ENCODE results near the gene LCE3A. TPM values are rescaled to one million over a fixed set of nuclear protein-coding genes. Genes with fewer than 3 reads are reported as not detected.

LCE3A gene
- total and polyA plus RNA-seq, 2 experiments from 2014 or later: not detected

DNA sequence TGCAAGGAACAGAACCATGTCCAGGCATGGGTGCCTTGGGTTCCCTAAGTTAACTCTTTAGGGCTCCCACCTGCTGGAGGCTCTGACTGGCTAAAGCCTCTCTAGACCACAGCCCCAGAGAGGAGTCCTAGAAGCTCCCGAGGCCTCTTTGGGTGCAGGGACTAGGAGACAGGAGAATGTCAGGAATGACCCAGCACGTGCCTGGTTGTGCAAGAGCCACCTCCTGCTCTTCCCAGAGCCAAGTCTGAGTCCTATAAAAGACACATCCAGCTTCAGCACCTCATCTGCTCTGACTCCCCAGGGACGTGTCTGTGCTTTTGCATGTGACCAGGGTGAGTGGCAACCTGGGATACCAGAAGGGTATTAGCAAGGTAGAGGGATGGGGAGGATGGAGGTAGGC, 40.2 kb upstream of the LCE3A start, which contains the start of gene LCE2D:
LCE2D (plus strand) TSS at position 283 of the 400 bp plus-strand sequence. CDS start 726 bp downstream, outside the sequence.
- no peaks in the 10 kb centered on the region for H3K4me1 ChIP-seq (ENCODE audit: insufficient read depth)
- no peak for ATAC-seq
- H3K27me3 ChIP-seq (ENCODE audit: insufficient read depth): no peaks in the 10 kb centered on the region
- TF ChIP-seq STAT1 (IDR thresholded peaks at IDR 0.05; ENCODE audit: unreplicated experiment) (no peak), CREB1 (CRISPR knock-in tag; IDR thresholded peaks at IDR 0.05; ENCODE audit: low read depth) (no peak), JUNB (IDR thresholded peaks at IDR 0.05; ENCODE audit: unreplicated experiment) (no peak), POLR2AphosphoS5 (IDR thresholded peaks at IDR 0.05; ENCODE audit: low read depth) (no peak), ZNF114 (CRISPR knock-in tag; IDR thresholded peaks at IDR 0.05) (no peak), NANOG (IDR thresholded peaks at IDR 0.05; ENCODE audit: borderline replicate concordance) (no peak), EZH2phosphoT487 (IDR thresholded peaks at IDR 0.05; ENCODE audit: unreplicated experiment) (no peak), ZNF331 (CRISPR knock-in tag; IDR thresholded peaks at IDR 0.05; ENCODE audit: low read depth) (no peak), EZH2 (IDR thresholded peaks at IDR 0.05; ENCODE audit: low read depth, unreplicated experiment) (no peak)
- TF ChIP-seq, protein P1, sequence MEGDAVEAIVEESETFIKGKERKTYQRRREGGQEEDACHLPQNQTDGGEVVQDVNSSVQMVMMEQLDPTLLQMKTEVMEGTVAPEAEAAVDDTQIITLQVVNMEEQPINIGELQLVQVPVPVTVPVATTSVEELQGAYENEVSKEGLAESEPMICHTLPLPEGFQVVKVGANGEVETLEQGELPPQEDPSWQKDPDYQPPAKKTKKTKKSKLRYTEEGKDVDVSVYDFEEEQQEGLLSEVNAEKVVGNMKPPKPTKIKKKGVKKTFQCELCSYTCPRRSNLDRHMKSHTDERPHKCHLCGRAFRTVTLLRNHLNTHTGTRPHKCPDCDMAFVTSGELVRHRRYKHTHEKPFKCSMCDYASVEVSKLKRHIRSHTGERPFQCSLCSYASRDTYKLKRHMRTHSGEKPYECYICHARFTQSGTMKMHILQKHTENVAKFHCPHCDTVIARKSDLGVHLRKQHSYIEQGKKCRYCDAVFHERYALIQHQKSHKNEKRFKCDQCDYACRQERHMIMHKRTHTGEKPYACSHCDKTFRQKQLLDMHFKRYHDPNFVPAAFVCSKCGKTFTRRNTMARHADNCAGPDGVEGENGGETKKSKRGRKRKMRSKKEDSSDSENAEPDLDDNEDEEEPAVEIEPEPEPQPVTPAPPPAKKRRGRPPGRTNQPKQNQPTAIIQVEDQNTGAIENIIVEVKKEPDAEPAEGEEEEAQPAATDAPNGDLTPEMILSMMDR (conservative IDR thresholded peaks at IDR 0.05; ENCODE audit: low read depth in 2 of 2): no peak
- TF ChIP-seq, protein P2, sequence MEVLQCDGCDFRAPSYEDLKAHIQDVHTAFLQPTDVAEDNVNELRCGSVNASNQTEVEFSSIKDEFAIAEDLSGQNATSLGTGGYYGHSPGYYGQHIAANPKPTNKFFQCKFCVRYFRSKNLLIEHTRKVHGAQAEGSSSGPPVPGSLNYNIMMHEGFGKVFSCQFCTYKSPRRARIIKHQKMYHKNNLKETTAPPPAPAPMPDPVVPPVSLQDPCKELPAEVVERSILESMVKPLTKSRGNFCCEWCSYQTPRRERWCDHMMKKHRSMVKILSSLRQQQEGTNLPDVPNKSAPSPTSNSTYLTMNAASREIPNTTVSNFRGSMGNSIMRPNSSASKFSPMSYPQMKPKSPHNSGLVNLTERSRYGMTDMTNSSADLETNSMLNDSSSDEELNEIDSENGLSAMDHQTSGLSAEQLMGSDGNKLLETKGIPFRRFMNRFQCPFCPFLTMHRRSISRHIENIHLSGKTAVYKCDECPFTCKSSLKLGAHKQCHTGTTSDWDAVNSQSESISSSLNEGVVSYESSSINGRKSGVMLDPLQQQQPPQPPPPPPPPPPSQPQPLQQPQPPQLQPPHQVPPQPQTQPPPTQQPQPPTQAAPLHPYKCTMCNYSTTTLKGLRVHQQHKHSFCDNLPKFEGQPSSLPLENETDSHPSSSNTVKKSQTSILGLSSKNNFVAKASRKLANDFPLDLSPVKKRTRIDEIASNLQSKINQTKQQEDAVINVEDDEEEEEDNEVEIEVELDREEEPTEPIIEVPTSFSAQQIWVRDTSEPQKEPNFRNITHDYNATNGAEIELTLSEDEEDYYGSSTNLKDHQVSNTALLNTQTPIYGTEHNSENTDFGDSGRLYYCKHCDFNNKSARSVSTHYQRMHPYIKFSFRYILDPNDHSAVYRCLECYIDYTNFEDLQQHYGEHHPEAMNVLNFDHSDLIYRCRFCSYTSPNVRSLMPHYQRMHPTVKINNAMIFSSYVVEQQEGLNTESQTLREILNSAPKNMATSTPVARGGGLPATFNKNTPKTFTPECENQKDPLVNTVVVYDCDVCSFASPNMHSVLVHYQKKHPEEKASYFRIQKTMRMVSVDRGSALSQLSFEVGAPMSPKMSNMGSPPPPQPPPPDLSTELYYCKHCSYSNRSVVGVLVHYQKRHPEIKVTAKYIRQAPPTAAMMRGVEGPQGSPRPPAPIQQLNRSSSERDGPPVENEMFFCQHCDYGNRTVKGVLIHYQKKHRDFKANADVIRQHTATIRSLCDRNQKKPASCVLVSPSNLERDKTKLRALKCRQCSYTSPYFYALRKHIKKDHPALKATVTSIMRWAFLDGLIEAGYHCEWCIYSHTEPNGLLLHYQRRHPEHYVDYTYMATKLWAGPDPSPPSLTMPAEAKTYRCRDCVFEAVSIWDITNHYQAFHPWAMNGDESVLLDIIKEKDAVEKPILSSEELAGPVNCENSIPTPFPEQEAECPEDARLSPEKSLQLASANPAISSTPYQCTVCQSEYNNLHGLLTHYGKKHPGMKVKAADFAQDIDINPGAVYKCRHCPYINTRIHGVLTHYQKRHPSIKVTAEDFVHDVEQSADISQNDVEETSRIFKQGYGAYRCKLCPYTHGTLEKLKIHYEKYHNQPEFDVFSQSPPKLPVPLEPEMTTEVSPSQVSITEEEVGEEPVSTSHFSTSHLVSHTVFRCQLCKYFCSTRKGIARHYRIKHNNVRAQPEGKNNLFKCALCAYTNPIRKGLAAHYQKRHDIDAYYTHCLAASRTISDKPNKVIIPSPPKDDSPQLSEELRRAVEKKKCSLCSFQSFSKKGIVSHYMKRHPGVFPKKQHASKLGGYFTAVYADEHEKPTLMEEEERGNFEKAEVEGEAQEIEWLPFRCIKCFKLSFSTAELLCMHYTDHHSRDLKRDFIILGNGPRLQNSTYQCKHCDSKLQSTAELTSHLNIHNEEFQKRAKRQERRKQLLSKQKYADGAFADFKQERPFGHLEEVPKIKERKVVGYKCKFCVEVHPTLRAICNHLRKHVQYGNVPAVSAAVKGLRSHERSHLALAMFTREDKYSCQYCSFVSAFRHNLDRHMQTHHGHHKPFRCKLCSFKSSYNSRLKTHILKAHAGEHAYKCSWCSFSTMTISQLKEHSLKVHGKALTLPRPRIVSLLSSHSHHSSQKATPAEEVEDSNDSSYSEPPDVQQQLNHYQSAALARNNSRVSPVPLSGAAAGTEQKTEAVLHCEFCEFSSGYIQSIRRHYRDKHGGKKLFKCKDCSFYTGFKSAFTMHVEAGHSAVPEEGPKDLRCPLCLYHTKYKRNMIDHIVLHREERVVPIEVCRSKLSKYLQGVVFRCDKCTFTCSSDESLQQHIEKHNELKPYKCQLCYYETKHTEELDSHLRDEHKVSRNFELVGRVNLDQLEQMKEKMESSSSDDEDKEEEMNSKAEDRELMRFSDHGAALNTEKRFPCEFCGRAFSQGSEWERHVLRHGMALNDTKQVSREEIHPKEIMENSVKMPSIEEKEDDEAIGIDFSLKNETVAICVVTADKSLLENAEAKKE (CRISPR knock-in tag; IDR thresholded peaks at IDR 0.05): no peak
- TF ChIP-seq, protein P3, sequence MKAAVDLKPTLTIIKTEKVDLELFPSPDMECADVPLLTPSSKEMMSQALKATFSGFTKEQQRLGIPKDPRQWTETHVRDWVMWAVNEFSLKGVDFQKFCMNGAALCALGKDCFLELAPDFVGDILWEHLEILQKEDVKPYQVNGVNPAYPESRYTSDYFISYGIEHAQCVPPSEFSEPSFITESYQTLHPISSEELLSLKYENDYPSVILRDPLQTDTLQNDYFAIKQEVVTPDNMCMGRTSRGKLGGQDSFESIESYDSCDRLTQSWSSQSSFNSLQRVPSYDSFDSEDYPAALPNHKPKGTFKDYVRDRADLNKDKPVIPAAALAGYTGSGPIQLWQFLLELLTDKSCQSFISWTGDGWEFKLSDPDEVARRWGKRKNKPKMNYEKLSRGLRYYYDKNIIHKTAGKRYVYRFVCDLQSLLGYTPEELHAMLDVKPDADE (IDR thresholded peaks at IDR 0.05): no peak
- TF ChIP-seq, protein P4, sequence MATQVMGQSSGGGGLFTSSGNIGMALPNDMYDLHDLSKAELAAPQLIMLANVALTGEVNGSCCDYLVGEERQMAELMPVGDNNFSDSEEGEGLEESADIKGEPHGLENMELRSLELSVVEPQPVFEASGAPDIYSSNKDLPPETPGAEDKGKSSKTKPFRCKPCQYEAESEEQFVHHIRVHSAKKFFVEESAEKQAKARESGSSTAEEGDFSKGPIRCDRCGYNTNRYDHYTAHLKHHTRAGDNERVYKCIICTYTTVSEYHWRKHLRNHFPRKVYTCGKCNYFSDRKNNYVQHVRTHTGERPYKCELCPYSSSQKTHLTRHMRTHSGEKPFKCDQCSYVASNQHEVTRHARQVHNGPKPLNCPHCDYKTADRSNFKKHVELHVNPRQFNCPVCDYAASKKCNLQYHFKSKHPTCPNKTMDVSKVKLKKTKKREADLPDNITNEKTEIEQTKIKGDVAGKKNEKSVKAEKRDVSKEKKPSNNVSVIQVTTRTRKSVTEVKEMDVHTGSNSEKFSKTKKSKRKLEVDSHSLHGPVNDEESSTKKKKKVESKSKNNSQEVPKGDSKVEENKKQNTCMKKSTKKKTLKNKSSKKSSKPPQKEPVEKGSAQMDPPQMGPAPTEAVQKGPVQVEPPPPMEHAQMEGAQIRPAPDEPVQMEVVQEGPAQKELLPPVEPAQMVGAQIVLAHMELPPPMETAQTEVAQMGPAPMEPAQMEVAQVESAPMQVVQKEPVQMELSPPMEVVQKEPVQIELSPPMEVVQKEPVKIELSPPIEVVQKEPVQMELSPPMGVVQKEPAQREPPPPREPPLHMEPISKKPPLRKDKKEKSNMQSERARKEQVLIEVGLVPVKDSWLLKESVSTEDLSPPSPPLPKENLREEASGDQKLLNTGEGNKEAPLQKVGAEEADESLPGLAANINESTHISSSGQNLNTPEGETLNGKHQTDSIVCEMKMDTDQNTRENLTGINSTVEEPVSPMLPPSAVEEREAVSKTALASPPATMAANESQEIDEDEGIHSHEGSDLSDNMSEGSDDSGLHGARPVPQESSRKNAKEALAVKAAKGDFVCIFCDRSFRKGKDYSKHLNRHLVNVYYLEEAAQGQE (IDR thresholded peaks at IDR 0.05; ENCODE audit: unreplicated experiment): no peak
- Mint-ChIP-seq H3K27me3 (ENCODE audit: insufficient read depth, low read depth, poor library complexity) (peaks cover 4% of the 10 kb centered on the region), H3K27ac (no peak within 1 kb of the TSS), H3K9me3 (no peaks in the 10 kb centered on the region; the same call in 2 of the 3 replicates), H3K4me1 (no peaks in the 10 kb centered on the region), H3K36me3 (ENCODE audit: low read depth) (no peaks in the 10 kb centered on the region), H3K4me3 (no peak within 1 kb of the TSS)
- no peaks in the 10 kb centered on the region for H3K9me2 ChIP-seq (ENCODE audit: insufficient read depth)
- H3K4me2 ChIP-seq: no peak within 1 kb of the TSS
- H4K20me1 ChIP-seq (replicated peaks; ENCODE audit: insufficient read depth): no peaks in the 10 kb centered on the region
- H3F3A ChIP-seq (replicated peaks; ENCODE audit: low read depth): no peaks in the 10 kb centered on the region
- DNase-seq (ENCODE audit: low spot score): no peak
- no peak within 1 kb of the TSS for H3K27ac ChIP-seq (ENCODE audit: low read depth)
- H3K4me3 ChIP-seq: no peak within 1 kb of the TSS
- no peaks in the 10 kb centered on the region for H3K79me2 ChIP-seq (replicated peaks; ENCODE audit: insufficient read depth)
- H3K36me3 ChIP-seq (ENCODE audit: insufficient read depth): no peaks in the 10 kb centered on the region
- no peak within 1 kb of the TSS for H2AFZ ChIP-seq
